Vagina (tissue), 2 donors: Measurements from ENCODE around the gene MEFV.

Experiments
- CTCF ChIP-seq, 3 experiments: fragments of 450-650 bp in 2 of 3; fragments of 200-600 bp in 1 of 3; sonication (generic) in 1 of 3; IDR thresholded peaks; one replicate each; pipeline ENCODE4 v1.5.1; 2017 to 2019; ENCODE audit warnings: antibody characterized with exemption in 3 of 3, mild to moderate bottlenecking in 2 of 3, moderate library complexity in 2 of 3
- POLR2A ChIP-seq, 2 donors: fragments of 450-650 bp; IDR thresholded peaks; one replicate each; pipeline ENCODE4 v1.6.1; 2017; ENCODE audit warnings: antibody characterized with exemption in 2 of 2, mild to moderate bottlenecking in 2 of 2, moderate library complexity in 2 of 2
- POLR2AphosphoS5 ChIP-seq, 2 donors: sonication (generic); formaldehyde crosslinking; IDR thresholded peaks; one replicate each; pipeline ENCODE4 v1.9.0; 2017; ENCODE audit warnings: antibody characterized with exemption in 2 of 2, mild to moderate bottlenecking in 2 of 2, low read depth in 1 of 2; ENCODE audit not compliant: insufficient read depth in 1 of 2

- TF ChIP-seq CTCF (IDR thresholded peaks at IDR 0.05) (no peak), POLR2A (IDR thresholded peaks at IDR 0.05) (no peak), POLR2AphosphoS5 (IDR thresholded peaks at IDR 0.05; ENCODE audit: insufficient read depth in 1 of 2, low read depth in 1 of 2) (no peak)
Observed at GRCh38 chr16:3212567-3212966, 43.9 kb downstream of the MEFV start.
